Measurements from ENCODE around the gene PAIP2. TPM values are rescaled to one million over a fixed set of nuclear protein-coding genes. Genes with fewer than 3 reads are reported as not detected.

The PAIP2 gene
- total RNA-seq, 1 donor from 2014 or later, result 148 TPM

DNA sequence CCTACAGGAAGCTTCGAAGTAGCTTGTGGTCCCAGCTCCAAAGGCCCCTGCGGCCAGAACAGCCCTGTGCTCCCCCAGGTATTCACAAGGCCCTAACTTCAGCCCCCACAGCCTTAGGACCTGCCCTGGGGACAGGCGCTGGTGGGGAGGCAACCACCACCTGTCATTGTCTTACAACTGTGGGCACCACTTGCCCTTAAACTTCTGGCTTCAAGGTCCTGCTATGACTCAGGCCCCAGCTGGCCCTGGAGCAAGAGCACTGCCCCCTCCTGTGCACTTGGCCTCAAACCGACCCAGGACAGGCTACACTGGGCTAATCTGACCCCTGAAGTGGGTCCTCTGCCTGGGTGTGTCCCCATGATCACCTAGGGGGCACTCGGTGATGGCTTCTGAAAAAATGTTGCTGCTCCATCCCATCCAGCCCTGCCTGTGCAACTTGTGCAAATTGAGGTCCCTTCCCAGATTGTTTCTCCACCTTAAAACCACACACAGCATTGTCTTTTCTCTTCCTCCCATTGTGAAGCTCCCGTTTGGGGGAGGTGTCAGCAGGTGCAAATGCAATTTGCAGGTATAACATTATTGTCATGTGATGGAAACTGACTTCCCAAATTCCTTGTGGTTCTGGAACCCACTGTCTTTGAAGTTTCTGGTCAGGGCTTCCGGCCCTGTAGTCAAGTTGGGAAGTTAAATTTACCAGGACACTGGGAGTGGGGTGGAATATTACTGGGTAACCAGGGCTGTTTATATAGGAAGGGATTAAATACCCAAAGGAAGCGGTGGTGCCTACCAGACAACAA is 54.4 kb downstream of the PAIP2 start:
- Histone ChIP-seq H3K27ac (replicated peaks) (peak overlapping the region; percentile 96), H3K4me3 (peak overlapping the region; percentile 77), H3K27me3 (ENCODE audit: low read depth) (no peaks in the 10 kb centered on the region), H3K4me1 (peaks cover 70% of the 10 kb centered on the region), H3K36me3 (peaks cover 10% of the 10 kb centered on the region), H3K9me3 (replicated peaks) (no peaks in the 10 kb centered on the region)
- intact Hi-C loops (cut with micrococcal nuclease), result no loop called here
- no peak for DNase-seq
- no peak for TF ChIP-seq CTCF (IDR thresholded peaks at IDR 0.05; ENCODE audit: borderline replicate concordance)

DNA sequence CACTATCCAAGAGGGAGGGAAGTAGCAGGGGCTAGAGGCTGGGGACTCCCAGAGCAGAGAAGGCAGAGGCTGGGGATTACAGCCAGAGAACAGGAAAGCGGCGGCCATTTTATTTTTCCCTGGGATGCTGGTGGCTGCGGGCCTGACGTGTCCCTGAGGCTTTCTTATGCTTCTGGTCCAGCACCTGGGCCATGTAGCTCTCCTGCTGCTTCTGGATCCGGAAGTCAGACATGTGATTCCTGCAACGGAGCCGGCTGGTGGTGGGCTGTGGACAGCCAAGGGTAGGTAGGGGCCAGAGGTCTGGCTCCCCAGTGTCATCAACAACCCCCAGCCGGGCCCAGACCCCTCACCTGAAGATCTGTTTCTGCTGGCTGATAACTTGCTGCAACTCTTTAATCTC is 55.0 kb downstream of the PAIP2 start:
- no peak overlapping the region for H3K4me3 ChIP-seq
- H3K27ac ChIP-seq (replicated peaks), result peak overlapping the region; percentile 96

DNA sequence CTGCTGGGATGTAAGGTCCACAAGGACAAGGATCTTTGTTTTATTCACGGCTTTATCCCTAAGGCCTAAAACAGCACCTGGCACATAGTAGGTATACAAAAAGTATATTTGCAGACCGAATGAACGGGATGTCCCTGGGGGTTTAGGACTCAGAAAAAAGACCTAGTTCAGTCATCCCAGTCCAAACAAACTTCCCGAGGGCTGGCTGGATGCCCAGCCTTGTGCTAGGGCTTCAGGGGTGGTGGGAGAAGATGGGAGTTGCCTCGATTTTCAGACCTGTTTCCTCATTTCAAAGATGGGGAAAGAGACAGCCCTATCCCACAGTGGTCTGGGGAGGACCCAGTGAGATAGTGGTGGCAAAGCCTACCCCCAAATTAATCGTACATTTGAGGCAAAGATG is 56.3 kb downstream of the PAIP2 start:
- no peak overlapping the region for H3K4me3 ChIP-seq
- intact Hi-C loops (cut with micrococcal nuclease), result no loop called here
- H3K36me3 ChIP-seq, result peaks cover 6% of the 10 kb centered on the region
- no peaks in the 10 kb centered on the region for H3K27me3 ChIP-seq (ENCODE audit: low read depth)
- no peak for TF ChIP-seq CTCF (IDR thresholded peaks at IDR 0.05; ENCODE audit: borderline replicate concordance)
- peaks cover 57% of the 10 kb centered on the region for H3K4me1 ChIP-seq
- H3K9me3 ChIP-seq (replicated peaks), result no peaks in the 10 kb centered on the region
- DNase-seq, result no peak
- H3K27ac ChIP-seq (replicated peaks), result no peak overlapping the region

More for the DNA sequence above, 55.0 kb downstream of the PAIP2 start:
- Histone ChIP-seq H3K27me3 (ENCODE audit: low read depth) (no peaks in the 10 kb centered on the region), H3K36me3 (peaks cover 15% of the 10 kb centered on the region), H3K4me1 (peaks cover 64% of the 10 kb centered on the region), H3K9me3 (replicated peaks) (no peaks in the 10 kb centered on the region)
- intact Hi-C loops (cut with micrococcal nuclease), result no loop called here
- DNase-seq, result no peak
- no peak for TF ChIP-seq CTCF (IDR thresholded peaks at IDR 0.05; ENCODE audit: borderline replicate concordance)

DNA sequence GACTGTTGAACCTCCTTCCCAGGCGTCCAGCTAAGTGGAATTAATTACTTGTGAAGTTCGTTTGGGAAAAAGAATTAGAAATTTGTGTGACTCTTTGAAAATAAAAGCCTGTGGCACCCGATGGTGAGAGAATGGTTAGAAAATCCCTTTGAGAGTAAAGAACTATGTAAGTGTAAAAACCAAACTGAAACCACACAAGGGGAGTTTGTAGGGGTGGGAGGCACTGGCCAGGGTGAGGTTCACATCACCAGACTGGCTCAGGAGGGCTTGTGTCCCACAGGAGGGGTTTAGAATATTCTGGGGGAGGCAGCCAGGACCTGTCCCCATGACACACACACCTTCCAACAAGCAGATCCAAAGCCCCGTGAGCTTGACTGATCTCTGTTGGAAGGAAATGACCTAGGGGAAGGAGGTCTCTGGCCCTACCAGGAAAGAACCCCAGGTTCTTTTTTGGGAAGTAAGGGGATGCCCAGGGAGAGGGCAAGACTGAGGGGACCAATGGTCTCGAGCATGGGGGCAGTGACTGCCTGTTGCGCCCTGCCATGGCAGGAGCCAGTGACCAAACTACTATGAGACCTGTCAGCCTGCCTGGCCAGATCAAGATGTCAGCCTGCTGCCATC is 58.0 kb downstream of the PAIP2 start:
- Histone ChIP-seq H3K27ac (replicated peaks) (no peak overlapping the region), H3K36me3 (peaks cover 5% of the 10 kb centered on the region)
- DNase-seq, result no peak

DNA sequence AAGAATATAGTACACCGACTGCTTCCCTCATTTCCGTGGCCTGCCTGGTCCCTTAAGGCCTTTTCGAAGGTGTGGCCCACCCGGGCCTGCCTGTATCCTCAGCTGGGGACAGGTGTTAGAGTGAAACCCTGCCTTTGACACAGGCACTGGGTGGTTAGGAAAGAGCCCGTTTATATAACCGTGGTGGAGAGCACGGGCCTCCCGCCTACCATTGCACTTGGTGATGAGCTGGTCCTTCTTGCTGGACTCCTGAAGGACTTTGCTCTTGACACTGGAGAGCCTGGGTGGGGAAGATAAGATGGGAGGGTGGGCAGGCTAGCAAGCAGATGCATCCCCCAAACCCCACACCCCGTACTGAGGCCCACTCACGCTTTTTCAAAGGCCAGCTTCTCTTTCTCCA is 59.9 kb downstream of the PAIP2 start:
- Histone ChIP-seq H3K36me3 (peaks cover 5% of the 10 kb centered on the region), H3K4me1 (peaks cover 36% of the 10 kb centered on the region), H3K9me3 (replicated peaks) (no peaks in the 10 kb centered on the region), H3K4me3 (no peak overlapping the region), H3K27me3 (ENCODE audit: low read depth) (no peaks in the 10 kb centered on the region), H3K27ac (replicated peaks) (no peak overlapping the region)
- TF ChIP-seq CTCF (IDR thresholded peaks at IDR 0.05; ENCODE audit: borderline replicate concordance), result no peak
- DNase-seq, result no peak
- intact Hi-C loops (cut with micrococcal nuclease), result no loop called here

More for the DNA sequence above, 58.0 kb downstream of the PAIP2 start:
- no peak overlapping the region for H3K4me3 ChIP-seq
- H3K9me3 ChIP-seq (replicated peaks), result no peaks in the 10 kb centered on the region
- H3K4me1 ChIP-seq, result peaks cover 52% of the 10 kb centered on the region
- no peak for TF ChIP-seq CTCF (IDR thresholded peaks at IDR 0.05; ENCODE audit: borderline replicate concordance)
- no peaks in the 10 kb centered on the region for H3K27me3 ChIP-seq (ENCODE audit: low read depth)
- intact Hi-C loops (cut with micrococcal nuclease), result no loop called here
